Liver (tissue), 3 donors: ENCODE measurements around the gene FIS1.

Source experiments
- FOXA1 ChIP-seq: IDR thresholded peaks from 2 replicates; pipeline ENCODE4 v1.6.1; 2016; ENCODE audit warnings: antibody characterized with exemption
- GABPA ChIP-seq, 2 donors: IDR thresholded peaks in 1 of 2; conservative IDR thresholded peaks in 1 of 2; 2 replicates each; pipeline ENCODE4 v1.6.1; 2016; ENCODE audit warnings: antibody characterized with exemption in 2 of 2, mild to moderate bottlenecking in 1 of 2, moderate library complexity in 1 of 2
- JUND ChIP-seq, 2 donors: IDR thresholded peaks; 2 replicates each; pipeline ENCODE4 v1.6.1; 2016; ENCODE audit warnings: antibody characterized with exemption in 2 of 2
- RAD21 ChIP-seq, 2 donors: IDR thresholded peaks; 2 replicates each; pipeline ENCODE4 v1.6.1; 2016; ENCODE audit warnings: antibody characterized with exemption in 2 of 2, mild to moderate bottlenecking in 2 of 2
- RXRA ChIP-seq, 2 donors: IDR thresholded peaks; 2 replicates each; pipeline ENCODE4 v1.6.1; 2017 to 2018; ENCODE audit warnings: antibody characterized with exemption in 2 of 2, mild to moderate bottlenecking in 1 of 2
- SP1 ChIP-seq: IDR thresholded peaks from 2 replicates; pipeline ENCODE4 v1.6.1; 2018; ENCODE audit warnings: antibody characterized with exemption, mild to moderate bottlenecking
- TAF1 ChIP-seq: conservative IDR thresholded peaks from 2 replicates; pipeline ENCODE4 v1.6.1; 2016; ENCODE audit warnings: antibody characterized with exemption, mild to moderate bottlenecking
- YY1 ChIP-seq: IDR thresholded peaks from 2 replicates; pipeline ENCODE4 v1.6.1; 2016; ENCODE audit warnings: antibody characterized with exemption, mild to moderate bottlenecking
- TF ChIP-seq, protein P1 (sequence below): fragments of 150-350 bp; IDR thresholded peaks from 2 replicates; pipeline ENCODE4 v1.5.1; 2017; ENCODE audit warnings: improper control_type of control experiment, low read depth, low read length; ENCODE audit not compliant: missing input control
- TF ChIP-seq, protein P2 (sequence below): IDR thresholded peaks from 2 replicates; pipeline ENCODE4 v1.6.1; 2016; ENCODE audit warnings: antibody characterized with exemption
- TF ChIP-seq, protein P3 (sequence below): IDR thresholded peaks from 2 replicates; pipeline ENCODE4 v1.6.1; 2016; ENCODE audit warnings: antibody characterized with exemption, mild to moderate bottlenecking
- TF ChIP-seq, protein P4 (sequence below): IDR thresholded peaks from 2 replicates; pipeline ENCODE4 v1.6.1; 2016; ENCODE audit warnings: antibody characterized with exemption
- TF ChIP-seq, protein P5 (sequence below): IDR thresholded peaks from 2 replicates; pipeline ENCODE4 v1.6.1; 2016; ENCODE audit warnings: antibody characterized with exemption
- donor health status: healthy.
- donor health status: healthy.

DNA sequence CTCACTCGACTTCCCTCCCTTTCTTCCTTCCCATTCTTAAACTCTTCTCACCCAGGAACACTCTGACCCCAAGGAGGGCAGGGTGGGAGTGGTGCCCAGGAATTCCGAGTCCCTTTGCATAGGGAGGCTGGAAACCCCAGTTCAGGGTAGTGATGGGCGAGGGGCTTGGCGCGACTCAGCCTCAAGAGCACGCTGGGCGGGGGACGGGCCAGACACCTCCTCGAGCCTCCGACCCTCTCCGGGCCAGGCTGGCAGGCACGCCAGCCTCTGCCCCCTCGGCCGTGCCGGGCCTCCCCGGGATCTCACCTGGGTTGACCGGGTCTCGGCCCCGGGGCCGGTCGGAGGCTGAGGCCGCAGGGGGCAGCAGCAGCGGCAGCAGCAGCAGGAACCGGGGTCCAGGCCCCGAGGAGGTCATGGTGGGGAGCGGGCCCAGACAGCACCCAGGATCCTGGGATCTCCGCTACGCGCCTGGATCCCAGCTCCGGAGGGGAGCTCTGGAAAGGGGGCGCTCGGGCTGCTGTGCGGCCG, 28.0 kb downstream of the FIS1 start:
- TF ChIP-seq, protein P1, sequence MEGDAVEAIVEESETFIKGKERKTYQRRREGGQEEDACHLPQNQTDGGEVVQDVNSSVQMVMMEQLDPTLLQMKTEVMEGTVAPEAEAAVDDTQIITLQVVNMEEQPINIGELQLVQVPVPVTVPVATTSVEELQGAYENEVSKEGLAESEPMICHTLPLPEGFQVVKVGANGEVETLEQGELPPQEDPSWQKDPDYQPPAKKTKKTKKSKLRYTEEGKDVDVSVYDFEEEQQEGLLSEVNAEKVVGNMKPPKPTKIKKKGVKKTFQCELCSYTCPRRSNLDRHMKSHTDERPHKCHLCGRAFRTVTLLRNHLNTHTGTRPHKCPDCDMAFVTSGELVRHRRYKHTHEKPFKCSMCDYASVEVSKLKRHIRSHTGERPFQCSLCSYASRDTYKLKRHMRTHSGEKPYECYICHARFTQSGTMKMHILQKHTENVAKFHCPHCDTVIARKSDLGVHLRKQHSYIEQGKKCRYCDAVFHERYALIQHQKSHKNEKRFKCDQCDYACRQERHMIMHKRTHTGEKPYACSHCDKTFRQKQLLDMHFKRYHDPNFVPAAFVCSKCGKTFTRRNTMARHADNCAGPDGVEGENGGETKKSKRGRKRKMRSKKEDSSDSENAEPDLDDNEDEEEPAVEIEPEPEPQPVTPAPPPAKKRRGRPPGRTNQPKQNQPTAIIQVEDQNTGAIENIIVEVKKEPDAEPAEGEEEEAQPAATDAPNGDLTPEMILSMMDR, result no peak
- TF ChIP-seq, protein P2, sequence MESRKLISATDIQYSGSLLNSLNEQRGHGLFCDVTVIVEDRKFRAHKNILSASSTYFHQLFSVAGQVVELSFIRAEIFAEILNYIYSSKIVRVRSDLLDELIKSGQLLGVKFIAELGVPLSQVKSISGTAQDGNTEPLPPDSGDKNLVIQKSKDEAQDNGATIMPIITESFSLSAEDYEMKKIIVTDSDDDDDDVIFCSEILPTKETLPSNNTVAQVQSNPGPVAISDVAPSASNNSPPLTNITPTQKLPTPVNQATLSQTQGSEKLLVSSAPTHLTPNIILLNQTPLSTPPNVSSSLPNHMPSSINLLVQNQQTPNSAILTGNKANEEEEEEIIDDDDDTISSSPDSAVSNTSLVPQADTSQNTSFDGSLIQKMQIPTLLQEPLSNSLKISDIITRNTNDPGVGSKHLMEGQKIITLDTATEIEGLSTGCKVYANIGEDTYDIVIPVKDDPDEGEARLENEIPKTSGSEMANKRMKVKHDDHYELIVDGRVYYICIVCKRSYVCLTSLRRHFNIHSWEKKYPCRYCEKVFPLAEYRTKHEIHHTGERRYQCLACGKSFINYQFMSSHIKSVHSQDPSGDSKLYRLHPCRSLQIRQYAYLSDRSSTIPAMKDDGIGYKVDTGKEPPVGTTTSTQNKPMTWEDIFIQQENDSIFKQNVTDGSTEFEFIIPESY, result no peak
- TF ChIP-seq RAD21 (IDR thresholded peaks at IDR 0.05) (no peak), TAF1 (no peak), GABPA (IDR thresholded peaks at IDR 0.05 in 1 of 2, conservative IDR thresholded peaks at IDR 0.05 in 1 of 2) (no peak), YY1 (no peak), RXRA (IDR thresholded peaks at IDR 0.05) (no peak), FOXA1 (no peak), JUND (IDR thresholded peaks at IDR 0.05) (no peak), SP1 (no peak)
- TF ChIP-seq, protein P3, sequence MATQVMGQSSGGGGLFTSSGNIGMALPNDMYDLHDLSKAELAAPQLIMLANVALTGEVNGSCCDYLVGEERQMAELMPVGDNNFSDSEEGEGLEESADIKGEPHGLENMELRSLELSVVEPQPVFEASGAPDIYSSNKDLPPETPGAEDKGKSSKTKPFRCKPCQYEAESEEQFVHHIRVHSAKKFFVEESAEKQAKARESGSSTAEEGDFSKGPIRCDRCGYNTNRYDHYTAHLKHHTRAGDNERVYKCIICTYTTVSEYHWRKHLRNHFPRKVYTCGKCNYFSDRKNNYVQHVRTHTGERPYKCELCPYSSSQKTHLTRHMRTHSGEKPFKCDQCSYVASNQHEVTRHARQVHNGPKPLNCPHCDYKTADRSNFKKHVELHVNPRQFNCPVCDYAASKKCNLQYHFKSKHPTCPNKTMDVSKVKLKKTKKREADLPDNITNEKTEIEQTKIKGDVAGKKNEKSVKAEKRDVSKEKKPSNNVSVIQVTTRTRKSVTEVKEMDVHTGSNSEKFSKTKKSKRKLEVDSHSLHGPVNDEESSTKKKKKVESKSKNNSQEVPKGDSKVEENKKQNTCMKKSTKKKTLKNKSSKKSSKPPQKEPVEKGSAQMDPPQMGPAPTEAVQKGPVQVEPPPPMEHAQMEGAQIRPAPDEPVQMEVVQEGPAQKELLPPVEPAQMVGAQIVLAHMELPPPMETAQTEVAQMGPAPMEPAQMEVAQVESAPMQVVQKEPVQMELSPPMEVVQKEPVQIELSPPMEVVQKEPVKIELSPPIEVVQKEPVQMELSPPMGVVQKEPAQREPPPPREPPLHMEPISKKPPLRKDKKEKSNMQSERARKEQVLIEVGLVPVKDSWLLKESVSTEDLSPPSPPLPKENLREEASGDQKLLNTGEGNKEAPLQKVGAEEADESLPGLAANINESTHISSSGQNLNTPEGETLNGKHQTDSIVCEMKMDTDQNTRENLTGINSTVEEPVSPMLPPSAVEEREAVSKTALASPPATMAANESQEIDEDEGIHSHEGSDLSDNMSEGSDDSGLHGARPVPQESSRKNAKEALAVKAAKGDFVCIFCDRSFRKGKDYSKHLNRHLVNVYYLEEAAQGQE, result no peak
- TF ChIP-seq, protein P4, sequence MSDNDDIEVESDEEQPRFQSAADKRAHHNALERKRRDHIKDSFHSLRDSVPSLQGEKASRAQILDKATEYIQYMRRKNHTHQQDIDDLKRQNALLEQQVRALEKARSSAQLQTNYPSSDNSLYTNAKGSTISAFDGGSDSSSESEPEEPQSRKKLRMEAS, result no peak
- TF ChIP-seq, protein P5, sequence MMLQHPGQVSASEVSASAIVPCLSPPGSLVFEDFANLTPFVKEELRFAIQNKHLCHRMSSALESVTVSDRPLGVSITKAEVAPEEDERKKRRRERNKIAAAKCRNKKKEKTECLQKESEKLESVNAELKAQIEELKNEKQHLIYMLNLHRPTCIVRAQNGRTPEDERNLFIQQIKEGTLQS, result no peak
